Progenitor cell of endocrine pancreas (in vitro differentiated cells): ENCODE measurements around the gene TPSD1. TPM values are rescaled to one million over a fixed set of nuclear protein-coding genes. Genes with fewer than 3 reads are reported as not detected.

Experiments
- DNase-seq: peaks from one replicate; pipeline ENCODE4 v3.0.0; 2021; ENCODE audit warnings: low spot score; ENCODE audit not compliant: unreplicated experiment
- H3K27ac Mint-ChIP-seq: 2 replicates; pipeline ENCODE4 v1.8.0; 2021; ENCODE audit warnings: mild to moderate bottlenecking, moderate library complexity, mixed read lengths
- H3K27me3 Mint-ChIP-seq: 2 replicates; pipeline ENCODE4 v1.8.0; 2021; ENCODE audit warnings: mixed read lengths
- H3K36me3 Mint-ChIP-seq: 2 replicates; pipeline ENCODE4 v1.8.0; 2022; ENCODE audit warnings: mixed read lengths; ENCODE audit not compliant: insufficient read depth
- H3K4me1 Mint-ChIP-seq: 2 replicates; pipeline ENCODE4 v1.8.0; 2021; ENCODE audit warnings: low read depth, mixed read lengths
- H3K4me3 Mint-ChIP-seq: 2 replicates; pipeline ENCODE4 v1.8.0; 2021; ENCODE audit warnings: low read depth, mild to moderate bottlenecking, moderate library complexity, mixed read lengths
- H3K9me3 Mint-ChIP-seq: 2 replicates; pipeline ENCODE4 v1.8.0; 2021; ENCODE audit warnings: low read depth, mixed read lengths
- total RNA-seq: library from RNA; stranded (reverse); gene quantifications from 2 replicates; pipeline ENCODE4 v1.2.1, GENCODE V29; 2021
- TF ChIP-seq, protein P1 (sequence below): fragments of 200-600 bp; sonication (generic); IDR thresholded peaks from one replicate; pipeline ENCODE4 v1.5.0; 2021; ENCODE audit warnings: antibody characterized with exemption, mild to moderate bottlenecking; ENCODE audit not compliant: unreplicated experiment

The TPSD1 gene
- total RNA-seq, 1 donor from 2014 or later, result not detected

- H3K9me3 Mint-ChIP-seq, result no peaks in the 10 kb centered on the region
- DNase-seq, result no peak
- H3K27me3 Mint-ChIP-seq, result no peaks in the 10 kb centered on the region
- H3K36me3 Mint-ChIP-seq, result no peaks in the 10 kb centered on the region
- no peaks in the 10 kb centered on the region for H3K4me1 Mint-ChIP-seq
- H3K4me3 Mint-ChIP-seq, result no peak overlapping the region
- no peak overlapping the region for H3K27ac Mint-ChIP-seq
- TF ChIP-seq, protein P1, sequence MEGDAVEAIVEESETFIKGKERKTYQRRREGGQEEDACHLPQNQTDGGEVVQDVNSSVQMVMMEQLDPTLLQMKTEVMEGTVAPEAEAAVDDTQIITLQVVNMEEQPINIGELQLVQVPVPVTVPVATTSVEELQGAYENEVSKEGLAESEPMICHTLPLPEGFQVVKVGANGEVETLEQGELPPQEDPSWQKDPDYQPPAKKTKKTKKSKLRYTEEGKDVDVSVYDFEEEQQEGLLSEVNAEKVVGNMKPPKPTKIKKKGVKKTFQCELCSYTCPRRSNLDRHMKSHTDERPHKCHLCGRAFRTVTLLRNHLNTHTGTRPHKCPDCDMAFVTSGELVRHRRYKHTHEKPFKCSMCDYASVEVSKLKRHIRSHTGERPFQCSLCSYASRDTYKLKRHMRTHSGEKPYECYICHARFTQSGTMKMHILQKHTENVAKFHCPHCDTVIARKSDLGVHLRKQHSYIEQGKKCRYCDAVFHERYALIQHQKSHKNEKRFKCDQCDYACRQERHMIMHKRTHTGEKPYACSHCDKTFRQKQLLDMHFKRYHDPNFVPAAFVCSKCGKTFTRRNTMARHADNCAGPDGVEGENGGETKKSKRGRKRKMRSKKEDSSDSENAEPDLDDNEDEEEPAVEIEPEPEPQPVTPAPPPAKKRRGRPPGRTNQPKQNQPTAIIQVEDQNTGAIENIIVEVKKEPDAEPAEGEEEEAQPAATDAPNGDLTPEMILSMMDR, result no peak
These were observed 40.1 kb upstream of the TPSD1 start for GRCh38 chr16:1215574-1216295.

- Mint-ChIP-seq H3K27ac (no peak overlapping the region), H3K36me3 (no peaks in the 10 kb centered on the region), H3K4me3 (no peak overlapping the region), H3K9me3 (no peaks in the 10 kb centered on the region), H3K27me3 (no peaks in the 10 kb centered on the region), H3K4me1 (no peaks in the 10 kb centered on the region)
- DNase-seq, result no peak
- TF ChIP-seq, protein P1, result no peak
These were observed 39.6 kb upstream of the TPSD1 start for GRCh38 chr16:1216296-1216619.

DNA sequence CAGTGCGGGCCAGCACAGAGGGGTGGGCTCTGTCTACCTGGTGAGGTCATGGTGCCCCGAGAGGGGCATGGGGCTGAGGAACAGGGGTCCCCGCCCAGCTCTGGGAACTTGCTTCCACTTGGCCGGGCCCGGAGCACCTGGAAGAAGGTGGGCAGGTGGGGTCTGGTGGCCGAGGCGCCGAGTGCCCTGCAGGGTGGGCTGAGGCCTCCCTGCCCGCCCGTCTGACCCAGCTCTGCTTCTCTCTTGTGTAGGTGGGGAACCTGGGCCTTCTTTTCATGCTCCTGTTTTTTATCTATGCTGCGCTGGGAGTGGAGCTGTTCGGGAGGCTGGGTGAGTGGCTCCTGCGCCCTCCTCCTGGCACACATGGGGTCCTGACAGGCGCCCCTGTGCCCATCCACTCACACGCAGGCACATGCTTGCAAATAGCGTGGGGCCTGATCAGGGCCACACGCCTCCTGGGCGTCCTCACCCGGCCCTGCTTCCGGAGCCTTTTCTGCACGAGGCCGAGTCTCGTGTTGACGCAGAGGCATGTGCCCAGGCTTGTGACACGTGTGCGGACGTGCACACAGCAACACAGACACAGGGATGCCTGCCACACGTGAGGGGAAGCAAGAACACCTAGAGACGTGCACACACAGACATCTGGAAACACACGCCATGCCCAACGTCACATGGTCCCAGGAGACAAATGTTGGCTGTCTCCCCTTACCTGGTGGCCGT lies 39.0 kb upstream of the TPSD1 start:
- H3K27me3 Mint-ChIP-seq, result no peaks in the 10 kb centered on the region
- TF ChIP-seq, protein P1, result no peak
- DNase-seq, result no peak
- H3K27ac Mint-ChIP-seq, result no peak overlapping the region
- H3K9me3 Mint-ChIP-seq, result no peaks in the 10 kb centered on the region
- no peaks in the 10 kb centered on the region for H3K4me1 Mint-ChIP-seq
- no peaks in the 10 kb centered on the region for H3K36me3 Mint-ChIP-seq
- no peak overlapping the region for H3K4me3 Mint-ChIP-seq

GRCh38 chr16:1217526-1217925 lies 38.3 kb upstream of the TPSD1 start:
- no peak for DNase-seq
- TF ChIP-seq, protein P1, result no peak
- H3K4me1 Mint-ChIP-seq, result no peaks in the 10 kb centered on the region

GRCh38 chr16:1218061-1218929 lies 37.6 kb upstream of the TPSD1 start:
- no peak for DNase-seq
- H3K27me3 Mint-ChIP-seq, result no peaks in the 10 kb centered on the region
- H3K9me3 Mint-ChIP-seq, result no peaks in the 10 kb centered on the region
- TF ChIP-seq, protein P1, result no peak
- H3K4me1 Mint-ChIP-seq, result no peaks in the 10 kb centered on the region
- H3K27ac Mint-ChIP-seq, result no peak overlapping the region
- H3K4me3 Mint-ChIP-seq, result no peak overlapping the region
- no peaks in the 10 kb centered on the region for H3K36me3 Mint-ChIP-seq

More at GRCh38 chr16:1217526-1217925, 38.3 kb upstream of the TPSD1 start:
- Mint-ChIP-seq H3K27ac (no peak overlapping the region), H3K4me3 (no peak overlapping the region), H3K9me3 (no peaks in the 10 kb centered on the region), H3K36me3 (no peaks in the 10 kb centered on the region), H3K27me3 (no peaks in the 10 kb centered on the region)
